Stimulated activated CD4-positive, alpha-beta T cell treated with anti-CD3 and anti-CD28 coated beads, Interleukin-4, amount 100 ng/mL, for 48 hours (primary cell): Measurements from ENCODE around the gene CNTLN.
"Not testable (repeated sequence)": the region's sequence is repeated elsewhere in the genome, so short reads cannot be mapped to it uniquely, and the experiment has no call there.

ENCODE experiments used
- DNase-seq, 2 donors: peaks; one replicate each; pipeline ENCODE4 v3.0.0-alpha.2; 2020; ENCODE audit warnings: low read depth in 2 of 2

The CNTLN gene

GRCh38 chr9:17134396-17135294, at the start of gene CNTLN:
TSS of gene CNTLN (plus strand) at chr9:17135040. CDS start at chr9:17135066, 26 bp downstream.
- DNase-seq, result peak; percentile 28 to 67

GRCh38 chr9:17088566-17088965, 46.3 kb upstream of the CNTLN start:
- DNase-seq, result no peak

GRCh38 chr9:17090041-17090440, 44.8 kb upstream of the CNTLN start:
- no peak for DNase-seq

- no peak for DNase-seq
Observed at GRCh38 chr9:17116400-17116837, 18.4 kb upstream of the CNTLN start.

- DNase-seq, result no peak
Observed at GRCh38 chr9:17117372-17117771, 17.5 kb upstream of the CNTLN start.

GRCh38 chr9:17120203-17120602, 14.6 kb upstream of the CNTLN start:
- DNase-seq, result no peak

GRCh38 chr9:17121264-17121663, 13.6 kb upstream of the CNTLN start:
- no peak for DNase-seq

GRCh38 chr9:17130291-17130690, 4.5 kb upstream of the CNTLN start:
- no peak for DNase-seq

GRCh38 chr9:17130725-17131124, 4.1 kb upstream of the CNTLN start:
- DNase-seq, result no peak

GRCh38 chr9:17131494-17131893, 3.3 kb upstream of the CNTLN start:
- no peak for DNase-seq

- peak in 1 of 2 donors; percentile 4 for DNase-seq
Observed at GRCh38 chr9:17135295-17136160, 688 bp downstream of the CNTLN start.

- DNase-seq, result no peak
Observed at GRCh38 chr9:17137566-17137965, 2.7 kb downstream of the CNTLN start.

- DNase-seq, result no peak
Observed at GRCh38 chr9:17138503-17138902, 3.7 kb downstream of the CNTLN start.

GRCh38 chr9:17140418-17140817, 5.6 kb downstream of the CNTLN start:
- no peak for DNase-seq

GRCh38 chr9:17148324-17148723, 13.5 kb downstream of the CNTLN start:
- DNase-seq, result no peak

- no peak for DNase-seq
Observed at GRCh38 chr9:17159469-17159868, 24.6 kb downstream of the CNTLN start.

GRCh38 chr9:17160327-17160726, 25.5 kb downstream of the CNTLN start:
- DNase-seq, result no peak

- DNase-seq, result no peak
Observed at GRCh38 chr9:17165764-17166163, 30.9 kb downstream of the CNTLN start.

- no peak for DNase-seq
Observed at GRCh38 chr9:17166346-17166745, 31.5 kb downstream of the CNTLN start.

GRCh38 chr9:17171309-17172094, 36.7 kb downstream of the CNTLN start:
- DNase-seq, result no peak

- not testable (repeated sequence) for DNase-seq
Observed at GRCh38 chr9:17177496-17177895, 42.7 kb downstream of the CNTLN start.
